ENCODE measurements around the gene UCP3.

Gene UCP3

GRCh38 chr11:73950869-73951710, 57.8 kb downstream of the UCP3 start, which contains the start of gene DNAJB13:
DNAJB13 (plus strand) TSS chr11:73951026; CDS start chr11:73951070, 44 bp downstream.
- no peak for TF ChIP-seq CTCF (IDR thresholded peaks at IDR 0.05; ENCODE audit: borderline replicate concordance, control extremely low read depth, extremely low read depth, insufficient read depth, missing control alignments)
- in situ Hi-C loops (cut with MboI; ENCODE audit: low sequenced_read_pairs, unreplicated experiment): loop anchor here (25.0 kb wide), 1 partner anchor 286 kb away; no protein-coding TSS in a partner anchor
- DNase-seq (ENCODE audit: low spot score): peak; percentile 81

All from GM13976 (cell line).